NCI-H1417 (cell line): ENCODE data around the gene KIF26A.
A peak's percentile ranks its signal among the peaks of the same experiment; 100 is the strongest.

Experiments used
- DNase-seq, 3 experiments: peaks; one replicate each; lab custom pipeline; 2025; lab: John Stamatoyannopoulos, UW

The KIF26A gene

GRCh38 chr14:104112609-104113571, 25.5 kb upstream of the KIF26A start:
- DNase-seq = no peak

- DNase-seq = no peak
Observed at GRCh38 chr14:104113631-104114420, 24.6 kb upstream of the KIF26A start.

GRCh38 chr14:104114421-104115130, 23.8 kb upstream of the KIF26A start:
- DNase-seq = no peak

- no peak for DNase-seq
Observed at GRCh38 chr14:104115131-104115600, 23.2 kb upstream of the KIF26A start.

GRCh38 chr14:104115691-104116287, 22.6 kb upstream of the KIF26A start:
- no peak for DNase-seq

GRCh38 chr14:104116288-104116755, 22.1 kb upstream of the KIF26A start:
- no peak for DNase-seq

GRCh38 chr14:104116756-104117340, 21.5 kb upstream of the KIF26A start:
- DNase-seq = peak in 1 of 3 experiments; percentile 38

GRCh38 chr14:104117341-104118005, 20.9 kb upstream of the KIF26A start:
- DNase-seq = peak in 2 of 3 experiments; percentile 35 to 46

- DNase-seq = peak in 1 of 3 experiments; percentile 53
Observed at GRCh38 chr14:104118006-104118844, 20.2 kb upstream of the KIF26A start.

GRCh38 chr14:104119119-104119487, 19.3 kb upstream of the KIF26A start:
- DNase-seq = no peak

GRCh38 chr14:104119488-104120251, 18.7 kb upstream of the KIF26A start:
- no peak for DNase-seq

- DNase-seq = no peak
Observed at GRCh38 chr14:104120281-104120741, 18.1 kb upstream of the KIF26A start.

GRCh38 chr14:104121142-104121541, 17.2 kb upstream of the KIF26A start:
- DNase-seq = no peak

GRCh38 chr14:104123879-104124278, 14.5 kb upstream of the KIF26A start:
- DNase-seq = no peak

GRCh38 chr14:104125011-104125410, 13.4 kb upstream of the KIF26A start:
- no peak for DNase-seq

- DNase-seq = no peak
Observed at GRCh38 chr14:104126753-104127152, 11.6 kb upstream of the KIF26A start.

- DNase-seq = no peak
Observed at GRCh38 chr14:104128981-104129380, 9.4 kb upstream of the KIF26A start.

- DNase-seq = no peak
Observed at GRCh38 chr14:104129556-104129955, 8.8 kb upstream of the KIF26A start.
